Neuronal stem cell (in vitro differentiated cells): ENCODE results near the gene RB1.
A peak's percentile ranks its signal among the peaks of the same experiment; 100 is the strongest.

ENCODE experiments used
- DNase-seq: peaks from one replicate; pipeline ENCODE4 v3.0.0-alpha.2; 2013; ENCODE audit warnings: low spot score
- H2AFZ ChIP-seq: one replicate; pipeline ENCODE4 v1.6.1; 2013; ENCODE audit warnings: mild to moderate bottlenecking, low read length, inconsistent platforms
- H2AK5ac ChIP-seq: 2 replicates; pipeline ENCODE4 v1.6.1; 2013; ENCODE audit warnings: low read depth, mild to moderate bottlenecking, inconsistent platforms, low read length, moderate library complexity, mixed read lengths
- H2BK120ac ChIP-seq: 2 replicates; pipeline ENCODE4 v1.6.1; 2013; ENCODE audit warnings: low read depth, mild to moderate bottlenecking, inconsistent platforms, low read length, moderate library complexity, mixed read lengths
- H2BK12ac ChIP-seq: one replicate; pipeline ENCODE4 v1.6.1; 2013; ENCODE audit warnings: low read length, inconsistent platforms
- H2BK15ac ChIP-seq: 2 replicates; pipeline ENCODE4 v1.6.1; 2013; ENCODE audit warnings: mild to moderate bottlenecking, low read length, inconsistent platforms, mixed read lengths
- H2BK5ac ChIP-seq: one replicate; pipeline ENCODE4 v1.6.1; 2013; ENCODE audit warnings: inconsistent platforms, mild to moderate bottlenecking, low read length, moderate library complexity
- H3K14ac ChIP-seq: one replicate; pipeline ENCODE4 v1.6.1; 2013; ENCODE audit warnings: low read length, inconsistent platforms
- H3K18ac ChIP-seq: 2 replicates; pipeline ENCODE4 v1.6.1; 2013; ENCODE audit warnings: low read length, inconsistent platforms
- H3K23ac ChIP-seq: 2 replicates; pipeline ENCODE4 v1.6.1; 2013; ENCODE audit warnings: low read depth, mild to moderate bottlenecking, mixed read lengths, low read length, inconsistent platforms; ENCODE audit not compliant: poor library complexity
- H3K27ac ChIP-seq: replicated peaks from 3 replicates; pipeline ENCODE4 v1.5.1; 2013; ENCODE audit warnings: low read length, inconsistent platforms
- H3K27me3 ChIP-seq, 3 experiments: 2 replicates each; pipeline ENCODE4 v1.6.1; 2013; ENCODE audit warnings: low read length in 3 of 3, mild to moderate bottlenecking in 2 of 3, inconsistent platforms in 1 of 3, low read depth in 1 of 3, mixed read lengths in 1 of 3, moderate library complexity in 1 of 3; ENCODE audit not compliant: control insufficient read depth in 3 of 3, insufficient read depth in 3 of 3
- H3K36me3 ChIP-seq, 2 donors: replicated peaks in 1 of 2; 2 replicates each; pipeline ENCODE4 v1.6.1; 2013; ENCODE audit warnings: low read length in 2 of 2; ENCODE audit not compliant: control insufficient read depth in 2 of 2, insufficient read depth in 2 of 2
- H3K4ac ChIP-seq: 2 replicates; pipeline ENCODE4 v1.6.1; 2013; ENCODE audit warnings: inconsistent platforms, mild to moderate bottlenecking, low read length, moderate library complexity
- H3K4me1 ChIP-seq, 2 donors: 1 replicate in 1 of 2; 2 replicates in 1 of 2; pipeline ENCODE4 v1.6.1; 2013; ENCODE audit warnings: low read length in 2 of 2, low read depth in 1 of 2; ENCODE audit not compliant: control insufficient read depth in 2 of 2, insufficient read depth in 1 of 2
- H3K4me2 ChIP-seq: one replicate; pipeline ENCODE4 v1.6.1; 2013; ENCODE audit warnings: mild to moderate bottlenecking, low read length, inconsistent platforms; ENCODE audit not compliant: insufficient read depth, poor library complexity, severe bottlenecking
- H3K4me3 ChIP-seq, 2 donors: 2 replicates each; pipeline ENCODE4 v1.5.1; 2013; ENCODE audit warnings: low read length in 2 of 2, mild to moderate bottlenecking in 2 of 2, inconsistent platforms in 1 of 2, moderate library complexity in 1 of 2
- H3K79me1 ChIP-seq: one replicate; pipeline ENCODE4 v1.6.1; 2013; ENCODE audit warnings: low read depth, mild to moderate bottlenecking, inconsistent platforms, low read length, moderate library complexity
- H3K9ac ChIP-seq: one replicate; pipeline ENCODE4 v1.6.1; 2013; ENCODE audit warnings: mild to moderate bottlenecking, low read depth, low read length, inconsistent platforms; ENCODE audit not compliant: poor library complexity
- H3K9me3 ChIP-seq, 2 donors: replicated peaks in 1 of 2; 2 replicates each; pipeline versions ENCODE3 to v1.6.1; 2013; ENCODE audit warnings: low read length in 2 of 2, mild to moderate bottlenecking in 2 of 2, inconsistent platforms in 1 of 2, low read depth in 1 of 2, mixed read lengths in 1 of 2, moderate library complexity in 1 of 2; ENCODE audit not compliant: control insufficient read depth in 2 of 2, insufficient read depth in 1 of 2
- H4K8ac ChIP-seq: one replicate; pipeline ENCODE4 v1.6.1; 2013; ENCODE audit warnings: low read depth, mild to moderate bottlenecking, inconsistent platforms, low read length, moderate library complexity
- H4K91ac ChIP-seq: one replicate; pipeline ENCODE4 v1.6.1; 2013; ENCODE audit warnings: low read length, low read depth, mild to moderate bottlenecking, inconsistent platforms; ENCODE audit not compliant: poor library complexity
- WGBS, 2 donors: extraction: QIAGEN DNeasy Blood & Tissue Kit; methylation state at CpG; one replicate each; pipeline ENCODE4 v1.1.7; 2013; ENCODE audit warnings: missing lambda C conversion rate in 2 of 2, mixed read lengths in 1 of 2; ENCODE audit not compliant: insufficient read length in 2 of 2, insufficient replicate concordance in 1 of 2; ENCODE audit errors: extremely low coverage in 2 of 2; 5-methylcytosine and 5-hydroxymethylcytosine counted together

RB1 gene

DNA sequence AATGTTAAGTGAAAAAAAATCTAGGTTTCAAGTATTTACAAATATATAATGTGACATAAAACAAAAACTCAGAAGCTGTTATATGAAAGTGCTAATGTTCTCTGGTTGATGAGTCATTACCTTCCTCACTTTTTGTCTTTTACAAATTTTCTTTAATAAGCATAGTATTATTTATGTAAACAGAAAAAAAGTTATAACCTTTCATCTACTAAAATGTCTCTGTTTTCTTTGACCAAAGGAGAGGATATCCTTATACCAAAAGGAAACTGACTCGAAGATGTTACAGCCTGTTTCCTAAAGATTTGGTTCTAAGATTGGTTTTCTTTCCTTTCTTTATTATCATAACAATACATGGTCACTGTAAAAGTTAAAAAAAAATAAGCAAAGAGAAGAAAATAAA is 191.3 kb downstream of the RB1 start:
- H4K8ac ChIP-seq, result no peak overlapping the region
- no peak overlapping the region for H3K23ac ChIP-seq
- no peak overlapping the region for H4K91ac ChIP-seq
- no peaks in the 10 kb centered on the region for H3K27me3 ChIP-seq
- no peak overlapping the region for H3K14ac ChIP-seq
- H3K36me3 ChIP-seq, result peaks cover 7 to 40% of the 10 kb centered on the region in 2 donors
- no peaks in the 10 kb centered on the region for H3K9me3 ChIP-seq
- no CpG with 5 or more reads among the region's 1 CpG for WGBS, 2 donors
- no peaks in the 10 kb centered on the region for H3K79me1 ChIP-seq
- no peak overlapping the region for H3K4ac ChIP-seq
- H3K9ac ChIP-seq, result no peak overlapping the region
- H3K27ac ChIP-seq, result no peak overlapping the region
- no peak overlapping the region for H2BK5ac ChIP-seq
- H3K4me3 ChIP-seq, result no peak overlapping the region
- no peak for DNase-seq
- H2BK12ac ChIP-seq, result no peak overlapping the region
- no peak overlapping the region for H3K4me2 ChIP-seq
- H2AK5ac ChIP-seq, result no peak overlapping the region
- no peak overlapping the region for H2BK15ac ChIP-seq
- no peak overlapping the region for H2BK120ac ChIP-seq
- peaks cover 0 to 2% of the 10 kb centered on the region in 2 donors for H3K4me1 ChIP-seq
- H3K18ac ChIP-seq, result no peak overlapping the region
- H2AFZ ChIP-seq, result no peak overlapping the region

GRCh38 chr13:48496271-48497161 is 193.0 kb downstream of the RB1 start:
- Histone ChIP-seq H3K14ac (no peak overlapping the region), H3K23ac (no peak overlapping the region), H2BK5ac (no peak overlapping the region), H3K27ac (no peak overlapping the region), H3K18ac (peak overlapping the region; percentile 13), H3K36me3 (peaks cover 8 to 41% of the 10 kb centered on the region in 2 donors), H3K4me3 (no peak overlapping the region), H2BK12ac (no peak overlapping the region), H3K4me1 (peaks cover 0 to 2% of the 10 kb centered on the region in 2 donors), H3K27me3 (no peaks in the 10 kb centered on the region), H2AK5ac (no peak overlapping the region), H3K4me2 (no peak overlapping the region), H3K4ac (no peak overlapping the region), H2AFZ (no peak overlapping the region), H2BK120ac (no peak overlapping the region), H4K8ac (no peak overlapping the region), H3K9ac (no peak overlapping the region), H4K91ac (no peak overlapping the region), H3K79me1 (no peaks in the 10 kb centered on the region), H3K9me3 (no peaks in the 10 kb centered on the region), H2BK15ac (no peak overlapping the region)
- DNase-seq, result no peak
- no CpG with 5 or more reads among the region's 7 CpGs for WGBS, 2 donors

- Histone ChIP-seq H3K4me2 (no peak overlapping the region), H3K23ac (no peak overlapping the region), H2BK12ac (no peak overlapping the region), H3K79me1 (no peaks in the 10 kb centered on the region), H3K9me3 (no peaks in the 10 kb centered on the region), H4K91ac (no peak overlapping the region), H2AK5ac (no peak overlapping the region), H3K4me3 (no peak overlapping the region), H4K8ac (no peak overlapping the region), H2BK120ac (no peak overlapping the region), H3K4me1 (peaks cover 0 to 2% of the 10 kb centered on the region in 2 donors), H3K4ac (no peak overlapping the region), H3K27ac (no peak overlapping the region), H2BK15ac (no peak overlapping the region), H3K27me3 (no peaks in the 10 kb centered on the region), H2BK5ac (no peak overlapping the region), H3K14ac (no peak overlapping the region), H3K18ac (no peak overlapping the region), H2AFZ (no peak overlapping the region), H3K9ac (no peak overlapping the region), H3K36me3 (peaks cover 6 to 37% of the 10 kb centered on the region in 2 donors)
- no peak for DNase-seq
- no CpG with 5 or more reads among the region's 2 CpGs for WGBS, 2 donors
Measured at GRCh38 chr13:48497669-48498068, 194.1 kb downstream of the RB1 start.

GRCh38 chr13:48500652-48501197 is 197.2 kb downstream of the RB1 start:
- H2BK120ac ChIP-seq, result no peak overlapping the region
- H3K4me1 ChIP-seq, result peaks cover 0 to 2% of the 10 kb centered on the region in 2 donors
- H3K4me2 ChIP-seq, result no peak overlapping the region
- no peaks in the 10 kb centered on the region for H3K9me3 ChIP-seq
- H3K23ac ChIP-seq, result no peak overlapping the region
- H3K9ac ChIP-seq, result no peak overlapping the region
- H3K36me3 ChIP-seq, result peaks cover 5 to 29% of the 10 kb centered on the region in 2 donors
- H3K27me3 ChIP-seq, result no peaks in the 10 kb centered on the region
- no peak overlapping the region for H2AK5ac ChIP-seq
- H2BK12ac ChIP-seq, result no peak overlapping the region
- H3K4me3 ChIP-seq, result no peak overlapping the region
- no peak overlapping the region for H2BK15ac ChIP-seq
- H4K8ac ChIP-seq, result no peak overlapping the region
- H3K18ac ChIP-seq, result no peak overlapping the region
- no peak overlapping the region for H2BK5ac ChIP-seq
- H3K4ac ChIP-seq, result no peak overlapping the region
- no peak for DNase-seq
- no CpG with 5 or more reads among the region's 4 CpGs for WGBS, 2 donors
- no peak overlapping the region for H3K27ac ChIP-seq
- no peaks in the 10 kb centered on the region for H3K79me1 ChIP-seq
- no peak overlapping the region for H2AFZ ChIP-seq
- no peak overlapping the region for H4K91ac ChIP-seq
- no peak overlapping the region for H3K14ac ChIP-seq
